HL-60 (cell line): Measurements from ENCODE around the gene GYG1.

Source experiments
- POLR2AphosphoS5 ChIP-seq: IDR thresholded peaks from 2 replicates; pipeline ENCODE4 v1.6.1; 2012; ENCODE audit warnings: low read depth
- TF ChIP-seq, protein P1 (sequence below): IDR thresholded peaks from one replicate; pipeline ENCODE4 v1.5.1; 2011; ENCODE audit warnings: low read length, control low read depth, inconsistent platforms; ENCODE audit not compliant: insufficient read depth
- TF ChIP-seq, protein P2 (sequence below): IDR thresholded peaks from 2 replicates; pipeline ENCODE4 v1.6.1; 2012; ENCODE audit warnings: low read depth; ENCODE audit not compliant: insufficient replicate concordance

DNA sequence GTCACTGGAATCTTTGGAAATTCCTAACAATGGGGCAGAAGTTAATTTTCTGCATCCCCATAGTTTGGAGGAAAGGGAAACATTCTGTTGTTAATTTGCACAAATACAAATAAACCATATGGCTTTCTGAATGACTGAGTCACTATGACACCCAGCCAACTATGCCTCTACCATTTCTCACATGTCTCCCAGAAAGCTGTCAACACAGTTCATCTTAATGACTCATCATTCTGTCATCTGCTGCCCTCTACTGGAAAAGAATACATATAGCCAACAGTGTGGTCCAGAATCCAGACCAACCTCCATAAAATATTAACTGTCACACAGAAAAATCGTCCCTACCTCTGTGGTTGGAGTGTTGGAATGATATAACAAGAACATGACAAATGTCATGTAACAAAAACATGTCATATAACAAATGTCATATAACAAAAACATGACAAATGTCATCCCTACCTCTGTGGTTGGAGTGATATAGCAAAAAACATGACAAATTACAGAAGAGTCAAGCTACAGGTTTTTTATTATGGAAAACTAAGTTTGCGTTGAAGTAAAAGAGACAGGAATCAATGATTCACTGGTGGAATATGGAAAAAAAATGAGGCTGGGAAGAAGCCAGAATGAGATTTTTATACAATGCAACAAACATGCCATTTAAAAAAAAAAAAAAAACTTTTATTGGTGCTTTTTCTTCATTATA, 47.7 kb upstream of the GYG1 start:
- TF ChIP-seq, protein P1, sequence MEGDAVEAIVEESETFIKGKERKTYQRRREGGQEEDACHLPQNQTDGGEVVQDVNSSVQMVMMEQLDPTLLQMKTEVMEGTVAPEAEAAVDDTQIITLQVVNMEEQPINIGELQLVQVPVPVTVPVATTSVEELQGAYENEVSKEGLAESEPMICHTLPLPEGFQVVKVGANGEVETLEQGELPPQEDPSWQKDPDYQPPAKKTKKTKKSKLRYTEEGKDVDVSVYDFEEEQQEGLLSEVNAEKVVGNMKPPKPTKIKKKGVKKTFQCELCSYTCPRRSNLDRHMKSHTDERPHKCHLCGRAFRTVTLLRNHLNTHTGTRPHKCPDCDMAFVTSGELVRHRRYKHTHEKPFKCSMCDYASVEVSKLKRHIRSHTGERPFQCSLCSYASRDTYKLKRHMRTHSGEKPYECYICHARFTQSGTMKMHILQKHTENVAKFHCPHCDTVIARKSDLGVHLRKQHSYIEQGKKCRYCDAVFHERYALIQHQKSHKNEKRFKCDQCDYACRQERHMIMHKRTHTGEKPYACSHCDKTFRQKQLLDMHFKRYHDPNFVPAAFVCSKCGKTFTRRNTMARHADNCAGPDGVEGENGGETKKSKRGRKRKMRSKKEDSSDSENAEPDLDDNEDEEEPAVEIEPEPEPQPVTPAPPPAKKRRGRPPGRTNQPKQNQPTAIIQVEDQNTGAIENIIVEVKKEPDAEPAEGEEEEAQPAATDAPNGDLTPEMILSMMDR, result peak; percentile 67
- TF ChIP-seq, protein P2, sequence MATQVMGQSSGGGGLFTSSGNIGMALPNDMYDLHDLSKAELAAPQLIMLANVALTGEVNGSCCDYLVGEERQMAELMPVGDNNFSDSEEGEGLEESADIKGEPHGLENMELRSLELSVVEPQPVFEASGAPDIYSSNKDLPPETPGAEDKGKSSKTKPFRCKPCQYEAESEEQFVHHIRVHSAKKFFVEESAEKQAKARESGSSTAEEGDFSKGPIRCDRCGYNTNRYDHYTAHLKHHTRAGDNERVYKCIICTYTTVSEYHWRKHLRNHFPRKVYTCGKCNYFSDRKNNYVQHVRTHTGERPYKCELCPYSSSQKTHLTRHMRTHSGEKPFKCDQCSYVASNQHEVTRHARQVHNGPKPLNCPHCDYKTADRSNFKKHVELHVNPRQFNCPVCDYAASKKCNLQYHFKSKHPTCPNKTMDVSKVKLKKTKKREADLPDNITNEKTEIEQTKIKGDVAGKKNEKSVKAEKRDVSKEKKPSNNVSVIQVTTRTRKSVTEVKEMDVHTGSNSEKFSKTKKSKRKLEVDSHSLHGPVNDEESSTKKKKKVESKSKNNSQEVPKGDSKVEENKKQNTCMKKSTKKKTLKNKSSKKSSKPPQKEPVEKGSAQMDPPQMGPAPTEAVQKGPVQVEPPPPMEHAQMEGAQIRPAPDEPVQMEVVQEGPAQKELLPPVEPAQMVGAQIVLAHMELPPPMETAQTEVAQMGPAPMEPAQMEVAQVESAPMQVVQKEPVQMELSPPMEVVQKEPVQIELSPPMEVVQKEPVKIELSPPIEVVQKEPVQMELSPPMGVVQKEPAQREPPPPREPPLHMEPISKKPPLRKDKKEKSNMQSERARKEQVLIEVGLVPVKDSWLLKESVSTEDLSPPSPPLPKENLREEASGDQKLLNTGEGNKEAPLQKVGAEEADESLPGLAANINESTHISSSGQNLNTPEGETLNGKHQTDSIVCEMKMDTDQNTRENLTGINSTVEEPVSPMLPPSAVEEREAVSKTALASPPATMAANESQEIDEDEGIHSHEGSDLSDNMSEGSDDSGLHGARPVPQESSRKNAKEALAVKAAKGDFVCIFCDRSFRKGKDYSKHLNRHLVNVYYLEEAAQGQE, result no peak
- TF ChIP-seq POLR2AphosphoS5, result no peak
